Measurements from ENCODE around the gene ADGRA3. TPM values are rescaled to one million over a fixed set of nuclear protein-coding genes. Genes with fewer than 3 reads are reported as not detected.

Gene ADGRA3
- total and polyA plus RNA-seq, 2 of the 13 experiments (the other 11 are each of a cell fraction or from before 2014, with no cell fraction given) = 32.2 to 40.8 TPM

DNA sequence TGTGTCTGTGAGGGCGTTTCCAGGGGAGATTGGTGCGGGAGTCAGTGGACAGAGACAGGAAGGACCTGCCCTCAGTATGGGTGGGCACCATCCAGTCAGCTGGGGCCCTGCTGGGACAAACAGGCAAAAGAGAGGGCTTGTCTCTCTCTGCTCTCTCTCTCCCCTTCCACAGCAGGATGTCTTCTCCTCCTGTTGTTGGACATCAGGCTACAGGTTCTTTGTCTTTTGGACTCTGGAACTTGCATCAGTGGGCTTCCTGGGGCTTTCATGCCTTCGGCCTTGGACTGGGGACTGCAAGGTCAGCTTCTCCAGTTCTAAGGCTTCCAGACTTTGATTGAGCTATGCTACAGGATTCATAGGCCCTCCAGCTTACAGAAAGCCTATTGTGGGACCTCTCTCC lies 59.6 kb downstream of the ADGRA3 start (continued):
- TF ChIP-seq ZNF782 (CRISPR knock-in tag; IDR thresholded peaks at IDR 0.05; ENCODE audit: borderline replicate concordance) (no peak), THYN1 (CRISPR knock-in tag; IDR thresholded peaks at IDR 0.05; ENCODE audit: borderline replicate concordance, low read depth) (no peak), NCOA2 (CRISPR knock-in tag; IDR thresholded peaks at IDR 0.05) (peak; percentile 95), ZNF598 (CRISPR knock-in tag; IDR thresholded peaks at IDR 0.05; ENCODE audit: borderline replicate concordance) (0 out of 2 replicates have a peak, but pooled peaks have one; percentile 35), ZNF350 (CRISPR knock-in tag; IDR thresholded peaks at IDR 0.05; ENCODE audit: borderline replicate concordance, low read depth) (peak; percentile 61; the same call in 1 of the 2 replicates), LCORL (IDR thresholded peaks at IDR 0.05) (no peak), LCORL (CRISPR knock-in tag; IDR thresholded peaks at IDR 0.05) (peak; percentile 57; the same call in 1 of the 2 replicates), NCOA1 (CRISPR knock-in tag; IDR thresholded peaks at IDR 0.05) (0 out of 2 replicates have a peak, but pooled peaks have one; percentile 54), KAT2B (IDR thresholded peaks at IDR 0.05; ENCODE audit: borderline replicate concordance, low read depth, low read length) (no peak), ZIK1 (CRISPR knock-in tag; IDR thresholded peaks at IDR 0.05; ENCODE audit: borderline replicate concordance, low read depth) (peak; percentile 41; the same call in 1 of the 2 replicates), ZNF136 (CRISPR knock-in tag; IDR thresholded peaks at IDR 0.05; ENCODE audit: low read depth) (no peak), GATAD1 (CRISPR knock-in tag; IDR thresholded peaks at IDR 0.05) (peak; percentile 38; the same call in 1 of the 2 replicates), KLF16 (CRISPR knock-in tag; IDR thresholded peaks at IDR 0.05) (peak in 1 of 2 experiments; percentile 70; a peak in 2 of 4 replicates), ETV6 (CRISPR knock-in tag; conservative IDR thresholded peaks at IDR 0.05) (no peak), HNF4A (CRISPR knock-in tag; IDR thresholded peaks at IDR 0.05) (peak; percentile 99), MED13 (CRISPR knock-in tag; IDR thresholded peaks at IDR 0.05) (peak; percentile 75; the same call in 1 of the 2 replicates)
- TF ChIP-seq, protein P1, sequence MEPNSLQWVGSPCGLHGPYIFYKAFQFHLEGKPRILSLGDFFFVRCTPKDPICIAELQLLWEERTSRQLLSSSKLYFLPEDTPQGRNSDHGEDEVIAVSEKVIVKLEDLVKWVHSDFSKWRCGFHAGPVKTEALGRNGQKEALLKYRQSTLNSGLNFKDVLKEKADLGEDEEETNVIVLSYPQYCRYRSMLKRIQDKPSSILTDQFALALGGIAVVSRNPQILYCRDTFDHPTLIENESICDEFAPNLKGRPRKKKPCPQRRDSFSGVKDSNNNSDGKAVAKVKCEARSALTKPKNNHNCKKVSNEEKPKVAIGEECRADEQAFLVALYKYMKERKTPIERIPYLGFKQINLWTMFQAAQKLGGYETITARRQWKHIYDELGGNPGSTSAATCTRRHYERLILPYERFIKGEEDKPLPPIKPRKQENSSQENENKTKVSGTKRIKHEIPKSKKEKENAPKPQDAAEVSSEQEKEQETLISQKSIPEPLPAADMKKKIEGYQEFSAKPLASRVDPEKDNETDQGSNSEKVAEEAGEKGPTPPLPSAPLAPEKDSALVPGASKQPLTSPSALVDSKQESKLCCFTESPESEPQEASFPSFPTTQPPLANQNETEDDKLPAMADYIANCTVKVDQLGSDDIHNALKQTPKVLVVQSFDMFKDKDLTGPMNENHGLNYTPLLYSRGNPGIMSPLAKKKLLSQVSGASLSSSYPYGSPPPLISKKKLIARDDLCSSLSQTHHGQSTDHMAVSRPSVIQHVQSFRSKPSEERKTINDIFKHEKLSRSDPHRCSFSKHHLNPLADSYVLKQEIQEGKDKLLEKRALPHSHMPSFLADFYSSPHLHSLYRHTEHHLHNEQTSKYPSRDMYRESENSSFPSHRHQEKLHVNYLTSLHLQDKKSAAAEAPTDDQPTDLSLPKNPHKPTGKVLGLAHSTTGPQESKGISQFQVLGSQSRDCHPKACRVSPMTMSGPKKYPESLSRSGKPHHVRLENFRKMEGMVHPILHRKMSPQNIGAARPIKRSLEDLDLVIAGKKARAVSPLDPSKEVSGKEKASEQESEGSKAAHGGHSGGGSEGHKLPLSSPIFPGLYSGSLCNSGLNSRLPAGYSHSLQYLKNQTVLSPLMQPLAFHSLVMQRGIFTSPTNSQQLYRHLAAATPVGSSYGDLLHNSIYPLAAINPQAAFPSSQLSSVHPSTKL (CRISPR knock-in tag; IDR thresholded peaks at IDR 0.05) = peak; percentile 97
- TF ChIP-seq, protein P2, sequence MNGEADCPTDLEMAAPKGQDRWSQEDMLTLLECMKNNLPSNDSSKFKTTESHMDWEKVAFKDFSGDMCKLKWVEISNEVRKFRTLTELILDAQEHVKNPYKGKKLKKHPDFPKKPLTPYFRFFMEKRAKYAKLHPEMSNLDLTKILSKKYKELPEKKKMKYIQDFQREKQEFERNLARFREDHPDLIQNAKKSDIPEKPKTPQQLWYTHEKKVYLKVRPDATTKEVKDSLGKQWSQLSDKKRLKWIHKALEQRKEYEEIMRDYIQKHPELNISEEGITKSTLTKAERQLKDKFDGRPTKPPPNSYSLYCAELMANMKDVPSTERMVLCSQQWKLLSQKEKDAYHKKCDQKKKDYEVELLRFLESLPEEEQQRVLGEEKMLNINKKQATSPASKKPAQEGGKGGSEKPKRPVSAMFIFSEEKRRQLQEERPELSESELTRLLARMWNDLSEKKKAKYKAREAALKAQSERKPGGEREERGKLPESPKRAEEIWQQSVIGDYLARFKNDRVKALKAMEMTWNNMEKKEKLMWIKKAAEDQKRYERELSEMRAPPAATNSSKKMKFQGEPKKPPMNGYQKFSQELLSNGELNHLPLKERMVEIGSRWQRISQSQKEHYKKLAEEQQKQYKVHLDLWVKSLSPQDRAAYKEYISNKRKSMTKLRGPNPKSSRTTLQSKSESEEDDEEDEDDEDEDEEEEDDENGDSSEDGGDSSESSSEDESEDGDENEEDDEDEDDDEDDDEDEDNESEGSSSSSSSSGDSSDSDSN (CRISPR knock-in tag; IDR thresholded peaks at IDR 0.05) = peak; percentile 43; the same call in 1 of the 2 replicates
- TF ChIP-seq, protein P3, sequence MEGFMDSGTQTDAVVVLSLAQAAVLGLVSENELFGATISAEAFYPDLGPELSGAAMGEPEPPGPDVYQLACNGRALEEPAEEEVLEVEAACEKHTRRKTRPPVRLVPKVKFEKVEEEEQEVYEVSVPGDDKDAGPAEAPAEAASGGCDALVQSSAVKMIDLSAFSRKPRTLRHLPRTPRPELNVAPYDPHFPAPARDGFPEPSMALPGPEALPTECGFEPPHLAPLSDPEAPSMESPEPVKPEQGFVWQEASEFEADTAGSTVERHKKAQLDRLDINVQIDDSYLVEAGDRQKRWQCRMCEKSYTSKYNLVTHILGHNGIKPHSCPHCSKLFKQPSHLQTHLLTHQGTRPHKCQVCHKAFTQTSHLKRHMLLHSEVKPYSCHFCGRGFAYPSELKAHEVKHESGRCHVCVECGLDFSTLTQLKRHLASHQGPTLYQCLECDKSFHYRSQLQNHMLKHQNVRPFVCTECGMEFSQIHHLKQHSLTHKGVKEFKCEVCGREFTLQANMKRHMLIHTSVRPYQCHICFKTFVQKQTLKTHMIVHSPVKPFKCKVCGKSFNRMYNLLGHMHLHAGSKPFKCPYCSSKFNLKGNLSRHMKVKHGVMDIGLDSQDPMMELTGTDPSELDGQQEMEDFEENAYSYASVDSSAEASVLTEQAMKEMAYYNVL (CRISPR knock-in tag; IDR thresholded peaks at IDR 0.05; ENCODE audit: borderline replicate concordance) = peak; percentile 87; the same call in 1 of the 2 replicates
- TF ChIP-seq, protein P4, sequence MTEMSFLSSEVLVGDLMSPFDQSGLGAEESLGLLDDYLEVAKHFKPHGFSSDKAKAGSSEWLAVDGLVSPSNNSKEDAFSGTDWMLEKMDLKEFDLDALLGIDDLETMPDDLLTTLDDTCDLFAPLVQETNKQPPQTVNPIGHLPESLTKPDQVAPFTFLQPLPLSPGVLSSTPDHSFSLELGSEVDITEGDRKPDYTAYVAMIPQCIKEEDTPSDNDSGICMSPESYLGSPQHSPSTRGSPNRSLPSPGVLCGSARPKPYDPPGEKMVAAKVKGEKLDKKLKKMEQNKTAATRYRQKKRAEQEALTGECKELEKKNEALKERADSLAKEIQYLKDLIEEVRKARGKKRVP (CRISPR knock-in tag; IDR thresholded peaks at IDR 0.05) = peak in 1 of 2 experiments; percentile 94; a peak in 2 of 4 replicates
